ENCODE measurements around the gene SAG. TPM values are rescaled to one million over a fixed set of nuclear protein-coding genes. Genes with fewer than 3 reads are reported as not detected.

Gene SAG
- total and polyA plus RNA-seq, 9 of the 15 experiments (the other 6 are each of a cell fraction or from before 2014, with no cell fraction given), result 0.04 to 0.64 (median 0.31) TPM; not detected in 5

- no peak for TF ChIP-seq CBFA2T2 (conservative IDR thresholded peaks at IDR 0.05)
- no peak for TF ChIP-seq POLR3A (IDR thresholded peaks at IDR 0.05; ENCODE audit: borderline replicate concordance, extremely low read depth, insufficient read depth, insufficient read length)
- no peak for TF ChIP-seq SMAD3 (CRISPR knock-in tag; conservative IDR thresholded peaks at IDR 0.05)
- TF ChIP-seq TRIM24 (IDR thresholded peaks at IDR 0.05), result peak in 1 of 2 experiments; percentile 53; a peak in 1 of 4 replicates
- TF ChIP-seq HEY1 (CRISPR knock-in tag; IDR thresholded peaks at IDR 0.05; ENCODE audit: borderline replicate concordance), result no peak
- no peak for TF ChIP-seq IRF9 (tag; IDR thresholded peaks at IDR 0.05)
- no peak for TF ChIP-seq SRF (CRISPR knock-in tag; IDR thresholded peaks at IDR 0.05)
- TF ChIP-seq ESRRA (IDR thresholded peaks at IDR 0.05; ENCODE audit: borderline replicate concordance, low read depth), result no peak
- no peak for TF ChIP-seq KLF6 (CRISPR knock-in tag; IDR thresholded peaks at IDR 0.05; ENCODE audit: borderline replicate concordance)
- TF ChIP-seq ID3 (CRISPR knock-in tag; IDR thresholded peaks at IDR 0.05), result no peak
- TF ChIP-seq ID3 (tag; IDR thresholded peaks at IDR 0.05), result no peak
- no peak for TF ChIP-seq PRDM10 (IDR thresholded peaks at IDR 0.05; ENCODE audit: partially characterized antibody)
- no peak for TF ChIP-seq PBX2 (CRISPR knock-in tag; IDR thresholded peaks at IDR 0.05; ENCODE audit: low read depth)
- TF ChIP-seq PBX2 (tag; conservative IDR thresholded peaks at IDR 0.05; ENCODE audit: low read depth), result no peak
- no peak for TF ChIP-seq GTF2E2 (tag; IDR thresholded peaks at IDR 0.05)
- TF ChIP-seq BRF2 (IDR thresholded peaks at IDR 0.05; ENCODE audit: borderline replicate concordance, insufficient read depth, insufficient read length), result no peak
- no peak for TF ChIP-seq HNRNPH1 (optimal IDR thresholded peaks at IDR 0.05; ENCODE audit: low read depth, low read length)
- TF ChIP-seq ZKSCAN8 (CRISPR knock-in tag; IDR thresholded peaks at IDR 0.05), result no peak
- no peak for TF ChIP-seq SIRT6 (IDR thresholded peaks at IDR 0.05; ENCODE audit: low read depth, low read length)
Observed at GRCh38 chr2:233353769-233354499, 46.3 kb downstream of the SAG start, which contains the start of gene DGKD (continued).
